SKM-1 treated with dmso at 0.1 percent for 144 hours (cell line): ENCODE data around the gene ZNF425.
"Not testable (repeated sequence)": the region's sequence is repeated elsewhere in the genome, so short reads cannot be mapped to it uniquely, and the experiment has no call there.

ENCODE experiments used
- DNase-seq: peaks from one replicate; lab custom pipeline; 2025; ENCODE audit not compliant: unreplicated experiment; lab: John Stamatoyannopoulos, UW

Gene ZNF425

GRCh38 chr7:149136118-149136517, 10.0 kb upstream of the ZNF425 start:
- no peak for DNase-seq

- no peak for DNase-seq
These were observed 7.0 kb upstream of the ZNF425 start for GRCh38 chr7:149133028-149133710.

- no peak for DNase-seq
These were observed 4.6 kb upstream of the ZNF425 start for GRCh38 chr7:149130572-149131198.

GRCh38 chr7:149126662-149127266, 640 bp upstream of the ZNF425 start:
- DNase-seq = no peak

- no peak for DNase-seq
These were observed 798 bp downstream of the ZNF425 start for GRCh38 chr7:149125189-149125862.

GRCh38 chr7:149109969-149110368, 16.2 kb downstream of the ZNF425 start:
- no peak for DNase-seq

- DNase-seq = no peak
These were observed 21.4 kb downstream of the ZNF425 start for GRCh38 chr7:149104749-149105148.

- no peak for DNase-seq
These were observed 21.9 kb downstream of the ZNF425 start for GRCh38 chr7:149104214-149104613.

GRCh38 chr7:149103424-149103823, 22.7 kb downstream of the ZNF425 start:
- no peak for DNase-seq

GRCh38 chr7:149102666-149103065, 23.5 kb downstream of the ZNF425 start:
- no peak for DNase-seq

- DNase-seq = no peak
These were observed 25.3 kb downstream of the ZNF425 start for GRCh38 chr7:149100821-149101220.

- DNase-seq = no peak
These were observed 27.1 kb downstream of the ZNF425 start for GRCh38 chr7:149099058-149099457.

GRCh38 chr7:149097088-149097487, 29.0 kb downstream of the ZNF425 start:
- no peak for DNase-seq

GRCh38 chr7:149093228-149093627, 32.9 kb downstream of the ZNF425 start:
- no peak for DNase-seq

GRCh38 chr7:149092244-149092643, 33.9 kb downstream of the ZNF425 start:
- DNase-seq = not testable (repeated sequence)

- DNase-seq = peak; percentile 52
These were observed 35.5 kb downstream of the ZNF425 start, which contains the start of gene ZNF786 for GRCh38 chr7:149090397-149091195. ZNF786 (minus strand) TSS chr7:149090718; CDS start chr7:149090640, 78 bp downstream.

- DNase-seq = no peak
These were observed 38.7 kb downstream of the ZNF425 start for GRCh38 chr7:149087376-149087775.

- no peak for DNase-seq
These were observed 40.3 kb downstream of the ZNF425 start for GRCh38 chr7:149085866-149086265.

GRCh38 chr7:149084407-149084806, 41.7 kb downstream of the ZNF425 start:
- DNase-seq = no peak

- DNase-seq = no peak
These were observed 44.2 kb downstream of the ZNF425 start for GRCh38 chr7:149081914-149082313.

- DNase-seq = no peak
These were observed 48.5 kb downstream of the ZNF425 start for GRCh38 chr7:149077594-149077993.
